ENCODE measurements around the gene TBXA2R. TPM values are rescaled to one million over a fixed set of nuclear protein-coding genes. Genes with fewer than 3 reads are reported as not detected.

The TBXA2R gene
- total and polyA plus RNA-seq, 2 experiments from 2014 or later = 0.42 to 0.73 TPM

DNA sequence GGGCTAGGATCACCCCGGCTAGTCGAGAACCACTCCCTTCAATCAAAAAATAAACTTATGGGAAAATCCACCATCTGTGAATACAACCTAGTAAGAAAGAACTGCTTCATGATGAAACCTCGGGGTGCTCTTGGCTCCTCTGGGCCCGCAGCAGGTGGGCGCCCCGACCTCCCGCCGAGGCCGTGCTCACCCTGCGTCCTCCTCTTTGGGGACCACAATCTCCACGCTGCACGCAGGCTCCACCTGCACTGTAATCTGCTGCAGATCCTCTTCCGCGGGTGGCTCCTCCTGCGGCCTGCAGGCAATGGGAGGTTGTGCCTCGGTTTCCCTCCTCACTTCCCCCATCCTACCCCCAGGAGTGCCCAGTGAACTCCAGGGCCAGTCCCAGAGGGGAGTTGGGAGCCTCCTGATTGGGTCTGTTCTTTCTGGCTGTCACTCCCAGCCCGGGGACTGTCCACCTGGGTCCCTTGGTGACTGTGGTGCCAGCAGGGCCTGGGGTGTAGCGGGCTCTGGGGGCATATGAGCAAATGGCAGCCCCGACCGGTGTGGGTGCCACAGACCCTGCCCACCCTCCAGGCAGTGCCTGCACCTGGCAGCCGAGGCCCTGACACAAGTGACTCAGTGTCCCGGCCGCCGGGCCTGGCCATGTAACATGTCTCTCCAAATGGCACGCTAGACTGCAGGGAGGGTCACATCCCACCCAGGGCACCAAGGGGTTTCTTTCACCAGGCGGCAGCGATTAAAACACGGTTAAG lies 35.0 kb upstream of the TBXA2R start:
- Mint-ChIP-seq H3K4me1 (no peaks in the 10 kb centered on the region), H3K9me3 (no peaks in the 10 kb centered on the region), H3K27ac (no peak overlapping the region), H3K36me3 (ENCODE audit: low read depth) (peaks cover 13% of the 10 kb centered on the region), H3K27me3 (ENCODE audit: insufficient read depth, low read depth, poor library complexity) (peaks cover 1% of the 10 kb centered on the region), H3K4me3 (no peak overlapping the region)
- no peaks in the 10 kb centered on the region; the same call in 1 of the 2 replicates for H3K36me3 ChIP-seq (ENCODE audit: insufficient read depth)
- H3K27ac ChIP-seq (ENCODE audit: low read depth) = no peak overlapping the region
- no peaks in the 10 kb centered on the region; the same call in 1 of the 2 replicates for H4K20me1 ChIP-seq (replicated peaks; ENCODE audit: insufficient read depth)
- no peak overlapping the region for H2AFZ ChIP-seq
- H3K4me3 ChIP-seq = no peak overlapping the region
- H3K9me2 ChIP-seq (ENCODE audit: insufficient read depth) = no peaks in the 10 kb centered on the region
- TF ChIP-seq POLR2AphosphoS5 (IDR thresholded peaks at IDR 0.05; ENCODE audit: low read depth) (no peak), ZNF114 (CRISPR knock-in tag; IDR thresholded peaks at IDR 0.05) (no peak), JUNB (IDR thresholded peaks at IDR 0.05; ENCODE audit: unreplicated experiment) (no peak), NANOG (IDR thresholded peaks at IDR 0.05; ENCODE audit: borderline replicate concordance) (no peak), EZH2 (IDR thresholded peaks at IDR 0.05; ENCODE audit: low read depth, unreplicated experiment) (no peak), CREB1 (CRISPR knock-in tag; IDR thresholded peaks at IDR 0.05; ENCODE audit: low read depth) (no peak), ZNF331 (CRISPR knock-in tag; IDR thresholded peaks at IDR 0.05; ENCODE audit: low read depth) (no peak), EZH2phosphoT487 (IDR thresholded peaks at IDR 0.05; ENCODE audit: unreplicated experiment) (no peak), STAT1 (IDR thresholded peaks at IDR 0.05; ENCODE audit: unreplicated experiment) (no peak)
- TF ChIP-seq, protein P1, sequence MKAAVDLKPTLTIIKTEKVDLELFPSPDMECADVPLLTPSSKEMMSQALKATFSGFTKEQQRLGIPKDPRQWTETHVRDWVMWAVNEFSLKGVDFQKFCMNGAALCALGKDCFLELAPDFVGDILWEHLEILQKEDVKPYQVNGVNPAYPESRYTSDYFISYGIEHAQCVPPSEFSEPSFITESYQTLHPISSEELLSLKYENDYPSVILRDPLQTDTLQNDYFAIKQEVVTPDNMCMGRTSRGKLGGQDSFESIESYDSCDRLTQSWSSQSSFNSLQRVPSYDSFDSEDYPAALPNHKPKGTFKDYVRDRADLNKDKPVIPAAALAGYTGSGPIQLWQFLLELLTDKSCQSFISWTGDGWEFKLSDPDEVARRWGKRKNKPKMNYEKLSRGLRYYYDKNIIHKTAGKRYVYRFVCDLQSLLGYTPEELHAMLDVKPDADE (IDR thresholded peaks at IDR 0.05) = no peak
- TF ChIP-seq, protein P2, sequence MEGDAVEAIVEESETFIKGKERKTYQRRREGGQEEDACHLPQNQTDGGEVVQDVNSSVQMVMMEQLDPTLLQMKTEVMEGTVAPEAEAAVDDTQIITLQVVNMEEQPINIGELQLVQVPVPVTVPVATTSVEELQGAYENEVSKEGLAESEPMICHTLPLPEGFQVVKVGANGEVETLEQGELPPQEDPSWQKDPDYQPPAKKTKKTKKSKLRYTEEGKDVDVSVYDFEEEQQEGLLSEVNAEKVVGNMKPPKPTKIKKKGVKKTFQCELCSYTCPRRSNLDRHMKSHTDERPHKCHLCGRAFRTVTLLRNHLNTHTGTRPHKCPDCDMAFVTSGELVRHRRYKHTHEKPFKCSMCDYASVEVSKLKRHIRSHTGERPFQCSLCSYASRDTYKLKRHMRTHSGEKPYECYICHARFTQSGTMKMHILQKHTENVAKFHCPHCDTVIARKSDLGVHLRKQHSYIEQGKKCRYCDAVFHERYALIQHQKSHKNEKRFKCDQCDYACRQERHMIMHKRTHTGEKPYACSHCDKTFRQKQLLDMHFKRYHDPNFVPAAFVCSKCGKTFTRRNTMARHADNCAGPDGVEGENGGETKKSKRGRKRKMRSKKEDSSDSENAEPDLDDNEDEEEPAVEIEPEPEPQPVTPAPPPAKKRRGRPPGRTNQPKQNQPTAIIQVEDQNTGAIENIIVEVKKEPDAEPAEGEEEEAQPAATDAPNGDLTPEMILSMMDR (conservative IDR thresholded peaks at IDR 0.05; ENCODE audit: low read depth in 2 of 2) = no peak
- TF ChIP-seq, protein P3, sequence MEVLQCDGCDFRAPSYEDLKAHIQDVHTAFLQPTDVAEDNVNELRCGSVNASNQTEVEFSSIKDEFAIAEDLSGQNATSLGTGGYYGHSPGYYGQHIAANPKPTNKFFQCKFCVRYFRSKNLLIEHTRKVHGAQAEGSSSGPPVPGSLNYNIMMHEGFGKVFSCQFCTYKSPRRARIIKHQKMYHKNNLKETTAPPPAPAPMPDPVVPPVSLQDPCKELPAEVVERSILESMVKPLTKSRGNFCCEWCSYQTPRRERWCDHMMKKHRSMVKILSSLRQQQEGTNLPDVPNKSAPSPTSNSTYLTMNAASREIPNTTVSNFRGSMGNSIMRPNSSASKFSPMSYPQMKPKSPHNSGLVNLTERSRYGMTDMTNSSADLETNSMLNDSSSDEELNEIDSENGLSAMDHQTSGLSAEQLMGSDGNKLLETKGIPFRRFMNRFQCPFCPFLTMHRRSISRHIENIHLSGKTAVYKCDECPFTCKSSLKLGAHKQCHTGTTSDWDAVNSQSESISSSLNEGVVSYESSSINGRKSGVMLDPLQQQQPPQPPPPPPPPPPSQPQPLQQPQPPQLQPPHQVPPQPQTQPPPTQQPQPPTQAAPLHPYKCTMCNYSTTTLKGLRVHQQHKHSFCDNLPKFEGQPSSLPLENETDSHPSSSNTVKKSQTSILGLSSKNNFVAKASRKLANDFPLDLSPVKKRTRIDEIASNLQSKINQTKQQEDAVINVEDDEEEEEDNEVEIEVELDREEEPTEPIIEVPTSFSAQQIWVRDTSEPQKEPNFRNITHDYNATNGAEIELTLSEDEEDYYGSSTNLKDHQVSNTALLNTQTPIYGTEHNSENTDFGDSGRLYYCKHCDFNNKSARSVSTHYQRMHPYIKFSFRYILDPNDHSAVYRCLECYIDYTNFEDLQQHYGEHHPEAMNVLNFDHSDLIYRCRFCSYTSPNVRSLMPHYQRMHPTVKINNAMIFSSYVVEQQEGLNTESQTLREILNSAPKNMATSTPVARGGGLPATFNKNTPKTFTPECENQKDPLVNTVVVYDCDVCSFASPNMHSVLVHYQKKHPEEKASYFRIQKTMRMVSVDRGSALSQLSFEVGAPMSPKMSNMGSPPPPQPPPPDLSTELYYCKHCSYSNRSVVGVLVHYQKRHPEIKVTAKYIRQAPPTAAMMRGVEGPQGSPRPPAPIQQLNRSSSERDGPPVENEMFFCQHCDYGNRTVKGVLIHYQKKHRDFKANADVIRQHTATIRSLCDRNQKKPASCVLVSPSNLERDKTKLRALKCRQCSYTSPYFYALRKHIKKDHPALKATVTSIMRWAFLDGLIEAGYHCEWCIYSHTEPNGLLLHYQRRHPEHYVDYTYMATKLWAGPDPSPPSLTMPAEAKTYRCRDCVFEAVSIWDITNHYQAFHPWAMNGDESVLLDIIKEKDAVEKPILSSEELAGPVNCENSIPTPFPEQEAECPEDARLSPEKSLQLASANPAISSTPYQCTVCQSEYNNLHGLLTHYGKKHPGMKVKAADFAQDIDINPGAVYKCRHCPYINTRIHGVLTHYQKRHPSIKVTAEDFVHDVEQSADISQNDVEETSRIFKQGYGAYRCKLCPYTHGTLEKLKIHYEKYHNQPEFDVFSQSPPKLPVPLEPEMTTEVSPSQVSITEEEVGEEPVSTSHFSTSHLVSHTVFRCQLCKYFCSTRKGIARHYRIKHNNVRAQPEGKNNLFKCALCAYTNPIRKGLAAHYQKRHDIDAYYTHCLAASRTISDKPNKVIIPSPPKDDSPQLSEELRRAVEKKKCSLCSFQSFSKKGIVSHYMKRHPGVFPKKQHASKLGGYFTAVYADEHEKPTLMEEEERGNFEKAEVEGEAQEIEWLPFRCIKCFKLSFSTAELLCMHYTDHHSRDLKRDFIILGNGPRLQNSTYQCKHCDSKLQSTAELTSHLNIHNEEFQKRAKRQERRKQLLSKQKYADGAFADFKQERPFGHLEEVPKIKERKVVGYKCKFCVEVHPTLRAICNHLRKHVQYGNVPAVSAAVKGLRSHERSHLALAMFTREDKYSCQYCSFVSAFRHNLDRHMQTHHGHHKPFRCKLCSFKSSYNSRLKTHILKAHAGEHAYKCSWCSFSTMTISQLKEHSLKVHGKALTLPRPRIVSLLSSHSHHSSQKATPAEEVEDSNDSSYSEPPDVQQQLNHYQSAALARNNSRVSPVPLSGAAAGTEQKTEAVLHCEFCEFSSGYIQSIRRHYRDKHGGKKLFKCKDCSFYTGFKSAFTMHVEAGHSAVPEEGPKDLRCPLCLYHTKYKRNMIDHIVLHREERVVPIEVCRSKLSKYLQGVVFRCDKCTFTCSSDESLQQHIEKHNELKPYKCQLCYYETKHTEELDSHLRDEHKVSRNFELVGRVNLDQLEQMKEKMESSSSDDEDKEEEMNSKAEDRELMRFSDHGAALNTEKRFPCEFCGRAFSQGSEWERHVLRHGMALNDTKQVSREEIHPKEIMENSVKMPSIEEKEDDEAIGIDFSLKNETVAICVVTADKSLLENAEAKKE (CRISPR knock-in tag; IDR thresholded peaks at IDR 0.05) = no peak
- TF ChIP-seq, protein P4, sequence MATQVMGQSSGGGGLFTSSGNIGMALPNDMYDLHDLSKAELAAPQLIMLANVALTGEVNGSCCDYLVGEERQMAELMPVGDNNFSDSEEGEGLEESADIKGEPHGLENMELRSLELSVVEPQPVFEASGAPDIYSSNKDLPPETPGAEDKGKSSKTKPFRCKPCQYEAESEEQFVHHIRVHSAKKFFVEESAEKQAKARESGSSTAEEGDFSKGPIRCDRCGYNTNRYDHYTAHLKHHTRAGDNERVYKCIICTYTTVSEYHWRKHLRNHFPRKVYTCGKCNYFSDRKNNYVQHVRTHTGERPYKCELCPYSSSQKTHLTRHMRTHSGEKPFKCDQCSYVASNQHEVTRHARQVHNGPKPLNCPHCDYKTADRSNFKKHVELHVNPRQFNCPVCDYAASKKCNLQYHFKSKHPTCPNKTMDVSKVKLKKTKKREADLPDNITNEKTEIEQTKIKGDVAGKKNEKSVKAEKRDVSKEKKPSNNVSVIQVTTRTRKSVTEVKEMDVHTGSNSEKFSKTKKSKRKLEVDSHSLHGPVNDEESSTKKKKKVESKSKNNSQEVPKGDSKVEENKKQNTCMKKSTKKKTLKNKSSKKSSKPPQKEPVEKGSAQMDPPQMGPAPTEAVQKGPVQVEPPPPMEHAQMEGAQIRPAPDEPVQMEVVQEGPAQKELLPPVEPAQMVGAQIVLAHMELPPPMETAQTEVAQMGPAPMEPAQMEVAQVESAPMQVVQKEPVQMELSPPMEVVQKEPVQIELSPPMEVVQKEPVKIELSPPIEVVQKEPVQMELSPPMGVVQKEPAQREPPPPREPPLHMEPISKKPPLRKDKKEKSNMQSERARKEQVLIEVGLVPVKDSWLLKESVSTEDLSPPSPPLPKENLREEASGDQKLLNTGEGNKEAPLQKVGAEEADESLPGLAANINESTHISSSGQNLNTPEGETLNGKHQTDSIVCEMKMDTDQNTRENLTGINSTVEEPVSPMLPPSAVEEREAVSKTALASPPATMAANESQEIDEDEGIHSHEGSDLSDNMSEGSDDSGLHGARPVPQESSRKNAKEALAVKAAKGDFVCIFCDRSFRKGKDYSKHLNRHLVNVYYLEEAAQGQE (IDR thresholded peaks at IDR 0.05; ENCODE audit: unreplicated experiment) = no peak
- H3F3A ChIP-seq (replicated peaks; ENCODE audit: low read depth) = no peaks in the 10 kb centered on the region
- H3K4me1 ChIP-seq (ENCODE audit: insufficient read depth) = no peaks in the 10 kb centered on the region
- no peak for DNase-seq (ENCODE audit: low spot score)
- H3K4me2 ChIP-seq = no peak overlapping the region
- H3K27me3 ChIP-seq (ENCODE audit: insufficient read depth) = no peaks in the 10 kb centered on the region
- no peak for ATAC-seq
- H3K79me2 ChIP-seq (replicated peaks; ENCODE audit: insufficient read depth) = no peaks in the 10 kb centered on the region

All from GM23338 (cell line).